Kidney capillary endothelial cell (primary cell): Measurements from ENCODE around the gene ASS1.

Source experiments
- DNase-seq: peaks from one replicate; pipeline ENCODE4 v3.0.0-alpha.2; 2018; ENCODE audit warnings: low spot score

ASS1 gene

GRCh38 chr9:130418776-130419175 lies 26.0 kb upstream of the ASS1 start:
- no peak for DNase-seq

GRCh38 chr9:130419521-130420035 lies 25.2 kb upstream of the ASS1 start:
- no peak for DNase-seq

GRCh38 chr9:130421154-130421801 lies 23.5 kb upstream of the ASS1 start:
- DNase-seq, result no peak

- peak; percentile 53 for DNase-seq
Observed at GRCh38 chr9:130421802-130422276, 22.9 kb upstream of the ASS1 start.

GRCh38 chr9:130422546-130422945 lies 22.2 kb upstream of the ASS1 start:
- no peak for DNase-seq

DNA sequence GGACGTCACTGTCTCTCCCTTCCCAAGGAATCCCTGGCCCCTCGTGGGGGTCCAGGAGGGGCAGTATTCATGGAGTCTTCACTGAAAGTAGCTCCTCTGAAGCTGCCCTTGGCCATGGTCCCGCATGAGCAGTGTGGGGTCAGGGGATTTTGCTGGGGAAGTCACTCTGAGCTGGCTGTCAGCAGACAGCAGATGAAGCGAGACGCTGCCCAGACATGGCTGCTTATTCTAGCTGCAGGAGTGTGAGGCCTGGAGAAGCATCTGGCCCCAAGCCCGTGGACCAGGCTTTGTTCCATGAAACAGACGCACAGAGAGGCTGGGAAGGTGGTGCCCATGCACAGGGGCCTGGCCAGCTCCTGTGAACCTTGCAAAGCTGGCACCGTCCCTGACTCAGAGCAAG lies 21.5 kb upstream of the ASS1 start:
- no peak for DNase-seq

GRCh38 chr9:130424595-130425454 lies 19.9 kb upstream of the ASS1 start:
- DNase-seq, result no peak

DNA sequence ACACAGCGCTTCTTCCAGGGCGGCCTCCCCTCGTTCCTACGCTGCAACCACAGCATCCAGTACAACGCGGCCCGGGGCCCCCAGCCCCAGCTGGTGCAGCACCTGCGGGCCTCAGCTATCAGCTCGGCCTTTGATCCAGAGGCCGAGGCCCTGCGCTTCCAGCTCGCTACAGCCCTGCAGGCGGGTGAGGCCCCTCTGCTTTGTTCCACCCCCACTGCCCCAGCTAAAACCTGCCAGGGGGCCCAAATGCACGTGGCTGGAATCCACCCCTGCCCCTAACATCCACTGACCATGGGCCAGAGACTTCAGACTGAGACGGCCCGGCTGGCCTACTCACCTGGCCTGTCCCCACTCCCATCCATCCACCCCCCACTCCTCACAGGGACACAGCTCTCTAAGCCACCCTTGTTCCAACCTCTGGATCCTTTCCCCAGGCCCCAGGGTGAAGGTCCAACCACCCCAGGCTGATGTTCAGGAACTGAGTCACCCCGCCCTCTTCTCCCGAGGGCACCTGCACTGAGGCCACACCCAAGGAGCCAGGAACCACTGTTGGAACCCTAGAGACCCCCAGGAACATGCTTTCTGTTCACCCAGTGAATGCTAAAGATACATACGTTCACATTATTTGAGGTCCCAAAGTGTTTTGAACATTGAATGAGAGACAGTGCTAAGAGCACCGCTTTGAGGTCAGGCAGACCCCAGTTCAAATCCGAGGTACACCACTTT lies 18.9 kb upstream of the ASS1 start:
- no peak for DNase-seq

DNA sequence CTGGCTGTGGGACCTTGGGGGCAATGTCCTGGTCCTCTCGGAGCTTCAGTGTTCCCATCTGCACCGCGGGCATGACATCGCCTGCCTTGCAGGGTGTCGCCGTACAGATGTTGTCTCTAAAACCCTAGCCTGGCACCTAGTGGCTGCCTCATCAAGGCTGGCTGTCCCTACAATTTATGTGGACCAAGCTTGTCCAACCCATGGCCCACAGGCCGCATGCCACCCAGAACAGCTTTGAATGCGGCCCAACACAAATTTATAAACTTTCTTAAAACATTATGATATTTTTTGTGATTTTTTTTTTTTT lies 18.3 kb upstream of the ASS1 start:
- no peak for DNase-seq

DNA sequence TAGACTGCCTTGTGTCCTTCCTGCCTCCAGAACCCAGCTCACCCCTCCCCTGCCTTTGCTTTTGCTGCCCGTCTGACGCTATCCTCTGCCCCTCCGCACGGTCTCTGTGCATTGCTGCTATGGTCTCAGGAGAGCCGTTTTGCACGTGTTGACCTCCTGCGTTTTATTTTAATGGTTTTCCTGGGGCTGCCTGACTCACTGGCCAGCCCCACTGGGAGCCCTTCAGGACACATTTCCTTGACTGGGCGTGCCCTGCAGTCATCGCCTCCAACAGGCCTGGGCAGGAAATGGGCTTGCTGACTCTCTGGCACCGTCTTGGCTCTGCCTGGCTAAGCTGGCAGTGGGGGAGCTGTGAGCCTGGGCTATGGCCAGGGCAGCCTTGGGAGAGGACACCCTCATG lies 17.9 kb upstream of the ASS1 start:
- peak; percentile 94 for DNase-seq

DNA sequence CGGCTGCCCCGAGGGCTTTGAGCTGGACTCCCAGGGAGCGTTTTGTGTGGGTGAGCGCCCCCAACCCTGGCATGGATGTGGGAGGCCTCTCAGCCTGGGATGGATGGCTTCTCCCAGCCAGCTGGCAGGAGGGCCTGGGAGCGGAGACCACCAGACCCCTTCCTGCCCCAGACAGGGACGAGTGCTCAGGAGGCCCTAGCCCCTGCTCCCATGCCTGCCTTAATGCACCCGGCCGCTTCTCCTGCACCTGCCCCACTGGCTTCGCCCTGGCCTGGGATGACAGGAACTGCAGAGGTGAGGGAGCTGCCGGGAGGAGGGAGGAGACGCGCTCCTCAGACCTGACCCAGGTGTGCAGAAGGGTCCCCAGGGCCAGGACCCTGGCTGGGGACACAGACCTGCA lies 17.4 kb upstream of the ASS1 start:
- DNase-seq, result no peak

DNA sequence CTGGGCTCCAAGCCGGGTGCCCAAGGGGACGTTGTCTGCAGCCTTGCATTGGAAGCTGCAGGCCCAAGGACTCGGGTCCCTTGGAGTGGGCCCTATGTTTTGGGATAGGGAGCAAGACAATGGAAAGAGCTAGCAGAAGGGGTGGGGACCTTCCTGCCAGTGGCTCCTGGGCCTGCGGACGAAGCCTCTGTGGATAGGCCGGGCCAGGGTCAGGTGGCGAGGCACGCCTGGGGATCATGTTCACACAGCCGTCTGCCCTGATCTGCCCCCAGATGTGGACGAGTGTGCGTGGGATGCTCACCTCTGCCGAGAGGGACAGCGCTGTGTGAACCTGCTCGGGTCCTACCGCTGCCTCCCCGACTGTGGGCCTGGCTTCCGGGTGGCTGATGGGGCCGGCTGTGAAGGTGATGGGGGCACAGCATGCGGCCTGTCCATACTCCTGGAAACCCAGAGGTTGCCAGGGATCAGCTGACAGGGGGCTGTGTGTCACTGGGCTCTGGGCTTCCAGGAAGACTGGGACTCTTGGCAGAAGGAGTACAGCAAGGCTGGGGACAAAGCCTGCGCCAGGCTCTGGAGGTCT lies 16.6 kb upstream of the ASS1 start:
- no peak for DNase-seq

DNA sequence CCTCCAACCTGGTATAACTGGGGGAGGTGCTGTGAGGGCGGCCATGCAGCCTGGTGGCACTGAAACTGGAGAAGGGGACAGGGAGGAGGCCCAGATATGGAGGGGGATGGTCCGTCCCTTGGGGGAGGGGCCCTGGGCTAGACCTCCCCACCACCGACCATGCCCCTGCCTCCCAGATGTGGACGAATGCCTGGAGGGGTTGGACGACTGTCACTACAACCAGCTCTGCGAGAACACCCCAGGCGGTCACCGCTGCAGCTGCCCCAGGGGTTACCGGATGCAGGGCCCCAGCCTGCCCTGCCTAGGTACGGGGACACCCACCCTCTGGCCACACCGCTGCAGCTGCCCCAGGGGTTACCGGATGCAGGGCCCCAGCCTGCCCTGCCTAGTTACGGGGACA lies 15.4 kb upstream of the ASS1 start:
- DNase-seq, result no peak

DNA sequence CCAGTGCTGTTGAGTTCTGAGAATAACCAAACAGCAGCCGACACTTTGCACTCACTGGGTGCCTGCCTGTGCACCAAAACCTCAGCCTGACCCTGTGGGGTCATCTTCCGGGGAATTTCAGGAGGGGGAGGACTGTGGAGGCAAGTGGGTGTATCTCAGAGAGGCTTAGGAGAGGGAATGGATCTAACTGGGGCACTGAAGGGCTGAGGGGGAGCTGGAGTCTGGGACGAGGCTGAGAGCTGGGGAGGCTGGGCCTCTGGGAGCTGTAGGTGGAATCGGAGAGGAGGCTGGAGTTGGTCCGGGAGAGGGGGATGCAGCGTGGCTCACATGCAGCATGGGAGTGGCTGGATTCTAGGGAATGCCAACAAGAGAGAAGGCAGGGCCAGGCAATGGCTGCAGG lies 14.9 kb upstream of the ASS1 start:
- no peak for DNase-seq

DNA sequence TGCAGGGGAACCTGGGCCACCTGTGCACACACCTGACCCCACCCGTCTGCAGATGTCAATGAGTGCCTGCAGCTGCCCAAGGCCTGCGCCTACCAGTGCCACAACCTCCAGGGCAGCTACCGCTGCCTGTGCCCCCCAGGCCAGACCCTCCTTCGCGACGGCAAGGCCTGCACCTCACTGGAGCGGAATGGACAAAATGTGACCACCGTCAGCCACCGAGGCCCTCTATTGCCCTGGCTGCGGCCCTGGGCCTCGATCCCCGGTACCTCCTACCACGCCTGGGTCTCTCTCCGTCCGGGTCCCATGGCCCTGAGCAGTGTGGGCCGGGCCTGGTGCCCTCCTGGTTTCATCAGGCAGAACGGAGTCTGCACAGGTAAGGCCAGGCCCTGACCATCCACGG lies 14.5 kb upstream of the ASS1 start:
- DNase-seq, result no peak

DNA sequence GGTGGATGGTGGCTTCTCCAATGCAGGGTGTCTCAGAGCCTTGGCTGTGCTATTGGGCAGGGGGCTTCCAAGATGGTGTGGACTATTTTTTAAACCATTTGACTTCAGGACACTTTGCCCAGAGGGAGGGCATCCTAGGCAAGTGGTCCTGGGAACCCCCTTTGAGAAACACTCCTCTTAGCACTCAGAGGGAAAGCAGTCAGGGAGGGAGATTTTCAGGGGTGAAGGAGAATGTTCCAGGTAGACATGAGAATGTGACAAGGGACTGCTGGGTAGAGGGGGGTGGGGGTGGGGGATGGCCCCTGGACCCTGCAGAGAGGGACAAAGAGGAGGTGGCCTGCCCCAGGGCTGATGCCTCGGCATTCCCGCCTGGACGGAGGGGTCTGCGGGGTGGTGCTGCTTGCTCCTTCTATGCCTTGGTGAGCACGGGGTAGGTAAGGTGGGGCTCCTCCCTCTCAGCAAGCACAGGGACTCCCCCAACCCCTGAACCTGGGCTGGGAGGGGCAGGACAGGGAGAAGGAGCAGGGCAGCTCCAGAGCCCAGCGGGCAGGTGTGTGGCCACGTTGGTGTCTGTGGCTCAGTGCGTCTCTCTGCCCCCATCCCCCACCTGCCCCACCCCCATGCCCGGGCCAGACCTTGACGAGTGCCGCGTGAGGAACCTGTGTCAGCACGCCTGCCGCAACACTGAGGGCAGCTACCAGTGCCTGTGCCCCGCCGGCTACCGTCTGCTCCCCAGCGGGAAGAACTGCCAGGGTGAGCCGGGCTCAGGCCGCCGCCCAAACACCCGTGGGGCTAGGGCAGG lies 13.8 kb upstream of the ASS1 start:
- no peak for DNase-seq

DNA sequence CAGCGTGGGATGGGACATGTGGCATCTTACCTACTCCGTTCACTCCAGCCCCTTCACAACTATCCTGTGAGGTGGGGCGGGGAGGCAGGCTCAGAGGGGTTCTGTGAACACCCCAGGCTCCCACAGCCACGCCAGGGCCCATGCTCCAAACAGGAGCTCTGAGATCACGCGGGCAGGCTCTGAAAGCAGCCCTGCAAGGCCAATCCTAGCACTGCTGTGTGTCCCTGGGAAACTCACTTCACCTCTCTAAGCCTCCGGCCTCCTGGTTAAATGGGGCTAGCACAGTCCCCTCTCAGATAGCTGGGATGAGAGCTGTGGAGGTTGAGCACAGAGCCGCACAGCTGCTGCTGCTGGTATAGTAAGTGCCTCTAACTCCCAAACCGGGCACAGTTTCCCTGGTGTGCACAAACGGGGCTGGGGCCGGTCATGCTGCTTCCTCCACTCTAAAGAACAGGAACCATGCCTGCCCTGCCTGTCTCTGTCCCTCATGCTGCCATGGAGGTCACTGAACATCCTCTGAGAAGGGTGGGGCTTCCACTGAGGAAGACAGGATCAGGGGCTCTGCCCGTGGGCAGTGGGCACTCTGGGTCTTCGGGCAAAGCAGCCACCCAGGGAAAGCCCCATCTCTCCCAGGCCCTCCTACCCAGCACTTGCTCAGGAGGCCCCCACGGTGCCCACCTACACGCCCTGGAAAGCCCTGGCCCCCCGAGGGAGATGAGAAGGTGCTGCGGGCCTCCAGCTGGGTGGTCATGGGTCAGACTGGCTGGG lies 13.0 kb upstream of the ASS1 start:
- no peak for DNase-seq

- DNase-seq, result no peak
Observed at GRCh38 chr9:130432362-130432761, 12.4 kb upstream of the ASS1 start.

- DNase-seq, result no peak
Observed at GRCh38 chr9:130432796-130433167, 12.0 kb upstream of the ASS1 start.

- DNase-seq, result peak; percentile 63
Observed at GRCh38 chr9:130433168-130433946, 11.4 kb upstream of the ASS1 start.
